ENCODE data around the gene DYNC2H1. TPM values are rescaled to one million over a fixed set of nuclear protein-coding genes. Genes with fewer than 3 reads are reported as not detected.

DYNC2H1 gene
- total and polyA plus RNA-seq, 12 donors = 2.2 to 5.9 (median 3.9) TPM

DNA sequence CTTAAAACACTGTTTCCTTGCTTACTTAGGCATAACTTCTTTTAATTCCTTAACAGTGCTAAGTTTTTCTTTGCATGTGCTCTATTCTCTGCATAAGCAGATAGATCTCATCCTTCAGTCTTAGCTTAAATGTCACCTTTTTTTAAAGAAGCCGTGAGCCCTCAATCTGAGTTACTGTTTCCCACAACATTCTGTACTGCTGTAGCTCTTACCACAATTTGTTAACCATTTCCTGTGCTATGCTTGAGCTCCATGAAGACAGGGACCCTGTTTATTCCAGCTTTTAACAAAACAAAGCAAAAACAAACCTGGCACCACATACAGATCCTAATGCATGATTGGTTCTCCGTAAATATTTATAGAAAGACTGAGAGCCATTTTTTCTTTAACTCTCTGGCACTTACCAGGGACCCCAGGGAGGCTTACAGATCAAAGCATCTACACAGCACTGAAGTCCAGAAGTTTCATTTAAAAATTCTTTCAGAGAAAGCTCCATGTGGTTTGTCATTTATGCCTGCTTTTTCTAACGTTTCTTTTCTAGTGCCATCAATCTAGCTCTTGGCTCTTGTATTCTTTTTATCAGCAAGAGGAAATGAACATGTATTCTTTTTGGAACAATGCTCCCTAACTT is 74.9 kb downstream of the DYNC2H1 start:
- TF ChIP-seq CTCF (IDR thresholded peaks at IDR 0.05) = no peak
- ATAC-seq (no peak), DNase-seq (no peak)
- 40 to 42% methylated on average over 3 of the region's 3 CpGs for WGBS, 2 donors
- no peaks in the 10 kb centered on the region for H3K9me3 ChIP-seq
- peaks cover 0 to 53% (median 4%) of the 10 kb centered on the region in 9 donors for H3K36me3 ChIP-seq
- H3K4me3 ChIP-seq = no peak overlapping the region
- no peaks in the 10 kb centered on the region for H3K27me3 ChIP-seq
- H3K4me1 ChIP-seq = no peaks in the 10 kb centered on the region
- intact Hi-C loops (cut with DNase I) = no loop called here
- H3K27ac ChIP-seq = no peak overlapping the region

DNA sequence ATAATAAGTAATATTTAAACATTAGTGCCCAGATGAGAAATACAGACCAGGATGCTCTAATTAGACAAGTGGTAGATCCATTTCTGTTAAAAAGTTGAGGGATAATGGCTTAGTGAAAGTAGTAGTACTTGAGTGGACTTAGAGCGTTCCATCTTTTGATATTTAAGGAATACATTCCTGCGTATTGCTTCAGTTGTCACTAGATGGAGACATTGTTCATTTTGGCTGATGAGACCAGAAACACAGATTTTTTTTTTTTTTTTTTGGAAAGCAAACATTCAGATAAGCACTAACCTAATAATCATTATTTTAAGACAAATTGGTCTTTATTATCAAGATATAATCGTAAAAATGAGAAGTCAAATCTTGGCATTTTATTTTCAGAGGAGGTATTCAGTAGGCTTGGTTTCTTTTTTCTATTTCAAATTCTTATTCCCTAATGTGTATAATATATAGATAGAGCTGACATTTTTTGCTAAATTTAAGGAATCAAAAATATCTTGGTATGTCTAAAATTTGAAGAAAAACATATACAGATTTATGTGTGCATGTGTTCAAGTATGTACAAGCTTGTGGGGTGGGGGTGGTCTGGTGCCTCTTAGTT is 92.9 kb downstream of the DYNC2H1 start:
- DNase-seq = no peak
- peak in 8 of 9 donors; percentile 24 to 64 (median 54) for TF ChIP-seq CTCF (IDR thresholded peaks at IDR 0.05)
- 48 to 58% methylated on average over 3 of the region's 3 CpGs for WGBS, 2 donors
- ATAC-seq = no peak
- peaks cover 0 to 81% (median 0%) of the 10 kb centered on the region in 9 donors for H3K36me3 ChIP-seq
- H3K27ac ChIP-seq = no peak overlapping the region
- H3K9me3 ChIP-seq = no peaks in the 10 kb centered on the region
- intact Hi-C loops (cut with DNase I) = loop anchor here in 6 of 10 donors (2.0 to 10.0 kb wide), 4 partner anchors 395 to 403 kb away; no protein-coding TSS in a partner anchor
- H3K4me1 ChIP-seq = no peaks in the 10 kb centered on the region
- H3K27me3 ChIP-seq = no peaks in the 10 kb centered on the region
- no peak overlapping the region for H3K4me3 ChIP-seq

GRCh38 chr11:103210543-103210942 is 101.3 kb downstream of the DYNC2H1 start:
- DNase-seq (no peak), ATAC-seq (no peak)
- no peak overlapping the region for H3K27ac ChIP-seq
- no peak overlapping the region for H3K4me3 ChIP-seq
- H3K4me1 ChIP-seq = no peaks in the 10 kb centered on the region
- no peak for TF ChIP-seq CTCF (IDR thresholded peaks at IDR 0.05)
- no peaks in the 10 kb centered on the region for H3K9me3 ChIP-seq
- no peaks in the 10 kb centered on the region for H3K27me3 ChIP-seq
- H3K36me3 ChIP-seq = peaks cover 0 to 19% (median 0%) of the 10 kb centered on the region in 9 donors
- 55 to 74% methylated on average over 1 of the region's 1 CpG for WGBS, 2 donors
- intact Hi-C loops (cut with DNase I) = no loop called here

DNA sequence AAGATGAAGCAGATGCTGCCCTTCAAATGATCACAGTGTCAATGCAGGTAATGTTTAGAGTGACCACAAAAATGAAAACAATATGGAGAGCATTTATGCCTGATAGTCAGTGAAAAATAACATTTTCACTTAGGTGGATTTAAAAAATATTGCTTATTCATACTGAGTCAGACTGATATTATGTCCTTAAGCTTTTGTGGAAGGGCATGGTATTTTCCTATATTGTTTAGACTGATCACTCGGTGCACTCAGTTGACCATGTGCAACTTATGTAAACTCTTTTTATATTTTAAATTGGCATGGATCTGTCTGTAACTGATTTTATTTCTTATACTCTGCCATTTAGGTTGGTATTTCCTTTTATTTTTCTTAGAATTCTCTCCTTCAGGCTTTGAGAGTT is 106.6 kb downstream of the DYNC2H1 start:
- Histone ChIP-seq H3K36me3 (peaks cover 0 to 16% (median 0%) of the 10 kb centered on the region in 9 donors), H3K27me3 (no peaks in the 10 kb centered on the region), H3K9me3 (no peaks in the 10 kb centered on the region), H3K4me3 (no peak overlapping the region), H3K27ac (no peak overlapping the region), H3K4me1 (no peaks in the 10 kb centered on the region)
- 97 to 98% methylated on average over 1 of the region's 1 CpG for WGBS, 2 donors
- ATAC-seq = no peak
- DNase-seq = no peak
- no peak for TF ChIP-seq CTCF (IDR thresholded peaks at IDR 0.05)
- intact Hi-C loops (cut with DNase I) = no loop called here

All from heart right ventricle (tissue), 16 donors.